WTC11 (cell line): ENCODE results near the gene TNS4. TPM values are rescaled to one million over a fixed set of nuclear protein-coding genes. Genes with fewer than 3 reads are reported as not detected.
A peak's percentile ranks its signal among the peaks of the same experiment; 100 is the strongest.

ENCODE experiments used
- ATAC-seq: fragments of 200-7000 bp; cut with Tn5 transposase; 2 replicates; pipeline ENCODE4 v1.10.0; 2021; ENCODE audit warnings: mild to moderate bottlenecking, moderate library complexity
- CTCF ChIA-PET: fragments of 300-600 bp; sonication (Branson Sonifier 250); formaldehyde crosslinking; loops from one replicate; lab custom pipeline; 2021; ENCODE audit warnings: antibody characterized with exemption; lab: Charles Lee
- POLR2A ChIA-PET: fragments of 350-600 bp; sonication (Branson Sonifier 250); formaldehyde crosslinking; loops from one replicate; lab custom pipeline; 2021; ENCODE audit warnings: antibody characterized with exemption; lab: Charles Lee
- DNase-seq: peaks from one replicate; pipeline ENCODE4 v3.0.0; 2021; ENCODE audit warnings: low spot score
- H3K27ac Mint-ChIP-seq: 2 replicates; pipeline ENCODE4 v1.8.0; 2021; ENCODE audit warnings: mixed read lengths
- H3K27me3 Mint-ChIP-seq: 2 replicates; pipeline ENCODE4 v1.8.0; 2021; ENCODE audit warnings: low read depth, mild to moderate bottlenecking, moderate library complexity, mixed read lengths
- H3K36me3 Mint-ChIP-seq: 2 replicates; pipeline ENCODE4 v1.8.0; 2021; ENCODE audit warnings: mixed read lengths
- H3K4me1 Mint-ChIP-seq: 2 replicates; pipeline ENCODE4 v1.8.0; 2022; ENCODE audit warnings: mixed read lengths
- H3K4me3 Mint-ChIP-seq: 2 replicates; pipeline ENCODE4 v1.8.0; 2021; ENCODE audit warnings: mild to moderate bottlenecking, moderate library complexity, mixed read lengths
- H3K9me3 Mint-ChIP-seq: 2 replicates; pipeline ENCODE4 v1.8.0; 2021; ENCODE audit warnings: mixed read lengths
- ATF1 ChIP-seq: sonication (generic); formaldehyde crosslinking; IDR thresholded peaks from 2 replicates; pipeline ENCODE4 v1.8.1; 2023; ENCODE audit warnings: mild to moderate bottlenecking, moderate library complexity, missing genetic modification reagents
- CBFB ChIP-seq: sonication (generic); formaldehyde crosslinking; IDR thresholded peaks from 2 replicates; pipeline ENCODE4 v1.8.1; 2022; ENCODE audit warnings: mild to moderate bottlenecking, low read depth, missing genetic modification reagents
- EMX1 ChIP-seq: fragments of 250-450 bp; sonication (Bioruptor Pico); IDR thresholded peaks from 2 replicates; pipeline ENCODE4 v1.8.0; 2021; ENCODE audit warnings: mild to moderate bottlenecking
- ESRRA ChIP-seq: sonication (generic); formaldehyde crosslinking; IDR thresholded peaks from 2 replicates; pipeline ENCODE4 v1.8.1; 2022; ENCODE audit warnings: mild to moderate bottlenecking, missing genetic modification reagents, borderline replicate concordance
- FOXK1 ChIP-seq: sonication (generic); formaldehyde crosslinking; IDR thresholded peaks from 2 replicates; pipeline ENCODE4 v1.8.0; 2022; ENCODE audit warnings: mild to moderate bottlenecking, moderate library complexity, missing genetic modification reagents
- GTF2I ChIP-seq: fragments of 250-450 bp; sonication (Bioruptor Pico); conservative IDR thresholded peaks from 2 replicates; pipeline ENCODE4 v1.4.0; 2021; ENCODE audit warnings: mild to moderate bottlenecking
- HMGA2 ChIP-seq: fragments of 250-450 bp; sonication (Bioruptor Pico); IDR thresholded peaks from 2 replicates; pipeline ENCODE4 v1.4.0; 2021; ENCODE audit warnings: mild to moderate bottlenecking, moderate library complexity
- IRF2 ChIP-seq: sonication (generic); formaldehyde crosslinking; IDR thresholded peaks from 2 replicates; pipeline ENCODE4 v1.8.0; 2022; ENCODE audit warnings: low read depth, missing genetic modification reagents, borderline replicate concordance
- JAZF1 ChIP-seq: fragments of 250-450 bp; sonication (Bioruptor Pico); IDR thresholded peaks from 2 replicates; pipeline ENCODE4 v1.9.0; 2021; ENCODE audit warnings: moderate library complexity, mild to moderate bottlenecking, inconsistent platforms
- JUN ChIP-seq: sonication (generic); formaldehyde crosslinking; IDR thresholded peaks from 2 replicates; pipeline ENCODE4 v1.8.0; 2023; ENCODE audit warnings: mild to moderate bottlenecking, missing genetic modification reagents
- MXD4 ChIP-seq: fragments of 250-450 bp; sonication (Bioruptor Pico); IDR thresholded peaks from 2 replicates; pipeline ENCODE4 v1.8.0; 2021; ENCODE audit warnings: mild to moderate bottlenecking, moderate library complexity, borderline replicate concordance
- NFE2L1 ChIP-seq: sonication (generic); formaldehyde crosslinking; IDR thresholded peaks from 2 replicates; pipeline ENCODE4 v1.8.1; 2023; ENCODE audit warnings: missing genetic modification reagents
- NR2C2 ChIP-seq: sonication (generic); formaldehyde crosslinking; IDR thresholded peaks from 2 replicates; pipeline ENCODE4 v1.8.0; 2022; ENCODE audit warnings: mild to moderate bottlenecking, missing genetic modification reagents
- NR3C1 ChIP-seq: sonication (generic); formaldehyde crosslinking; conservative IDR thresholded peaks from 2 replicates; pipeline ENCODE4 v1.8.1; 2023; ENCODE audit warnings: low read depth, mild to moderate bottlenecking, missing genetic modification reagents
- RELA ChIP-seq: sonication (generic); formaldehyde crosslinking; IDR thresholded peaks from 2 replicates; pipeline ENCODE4 v1.8.1; 2022; ENCODE audit warnings: missing genetic modification reagents, mild to moderate bottlenecking, borderline replicate concordance
- TEAD1 ChIP-seq: sonication (generic); formaldehyde crosslinking; IDR thresholded peaks from 2 replicates; pipeline ENCODE4 v1.8.0; 2022; ENCODE audit warnings: mild to moderate bottlenecking, missing genetic modification reagents
- TP53 ChIP-seq: sonication (generic); formaldehyde crosslinking; IDR thresholded peaks from 2 replicates; pipeline ENCODE4 v1.8.1; 2023; ENCODE audit warnings: mild to moderate bottlenecking, missing genetic modification reagents
- ZNF232 ChIP-seq: sonication (generic); formaldehyde crosslinking; IDR thresholded peaks from 2 replicates; pipeline ENCODE4 v1.8.0; 2022; ENCODE audit warnings: mild to moderate bottlenecking, missing genetic modification reagents
- ZNF263 ChIP-seq: sonication (generic); formaldehyde crosslinking; IDR thresholded peaks from 2 replicates; pipeline ENCODE4 v1.8.1; 2022; ENCODE audit warnings: low read depth, mild to moderate bottlenecking, moderate library complexity, missing genetic modification reagents
- ZNF423 ChIP-seq: fragments of 250-450 bp; sonication (Bioruptor Pico); IDR thresholded peaks from 2 replicates; pipeline ENCODE4 v2.1.2; 2022; ENCODE audit warnings: mild to moderate bottlenecking, moderate library complexity
- total RNA-seq: library from RNA; stranded (reverse); gene quantifications from 3 replicates; pipeline ENCODE4 v1.2.3, GENCODE V29; 2021
- TF ChIP-seq, protein P1 (sequence below): fragments of 250-450 bp; sonication (Bioruptor Pico); IDR thresholded peaks from 2 replicates; pipeline ENCODE4 v1.8.0; 2021; ENCODE audit warnings: mild to moderate bottlenecking
- TF ChIP-seq, protein P2 (sequence below): sonication (generic); formaldehyde crosslinking; IDR thresholded peaks from 2 replicates; pipeline ENCODE4 v1.8.0; 2023; ENCODE audit warnings: missing genetic modification reagents
- TF ChIP-seq, protein P3 (sequence below): fragments of 250-450 bp; sonication (Bioruptor Pico); IDR thresholded peaks from 2 replicates; pipeline ENCODE4 v1.9.0; 2021; ENCODE audit warnings: mild to moderate bottlenecking, borderline replicate concordance
- TF ChIP-seq, protein P4 (sequence below): fragments of 250-450 bp; sonication (Bioruptor Pico); IDR thresholded peaks from 2 replicates; pipeline ENCODE4 v1.9.0; 2021; ENCODE audit warnings: moderate library complexity, mild to moderate bottlenecking, inconsistent platforms, borderline replicate concordance
- TF ChIP-seq, protein P5 (sequence below): fragments of 250-450 bp; sonication (Bioruptor Pico); conservative IDR thresholded peaks from 2 replicates; pipeline ENCODE4 v1.9.0; 2021; ENCODE audit warnings: mild to moderate bottlenecking
- TF ChIP-seq, protein P6 (sequence below): sonication (generic); formaldehyde crosslinking; IDR thresholded peaks from 2 replicates; pipeline ENCODE4 v1.8.1; 2022; ENCODE audit warnings: missing genetic modification reagents, borderline replicate concordance

Gene TNS4
- total RNA-seq, 1 experiment from 2014 or later = 0.87 TPM

DNA sequence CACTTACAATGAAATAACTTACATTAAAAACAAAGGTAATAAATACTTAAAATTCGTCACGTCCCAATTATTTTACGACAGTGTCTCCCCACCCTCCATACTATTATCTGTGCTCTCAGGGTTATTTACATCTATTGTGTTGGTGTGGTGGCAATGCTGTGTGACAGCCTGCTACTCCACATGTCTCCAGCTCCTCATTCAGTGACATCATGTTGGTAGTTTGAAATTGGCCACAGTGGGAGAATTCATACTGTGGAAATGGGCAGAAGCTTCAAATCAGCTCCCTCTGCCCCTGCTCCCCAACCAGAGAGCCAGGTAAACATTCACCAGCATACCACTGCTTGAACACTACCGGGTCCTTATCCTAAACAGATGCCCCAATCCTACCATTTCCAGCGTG, 6.3 kb downstream of the TNS4 start:
- CTCF ChIA-PET = interaction anchor here (0.6 to 8.1 kb wide), 5 partner anchors 18 to 78 kb away, joined by 3 to 74 read pairs (median 4); partner anchors contain the start of gene TOP2A
- H3K27ac Mint-ChIP-seq = peak overlapping the region; percentile 68; the same call in 1 of the 2 replicates

DNA sequence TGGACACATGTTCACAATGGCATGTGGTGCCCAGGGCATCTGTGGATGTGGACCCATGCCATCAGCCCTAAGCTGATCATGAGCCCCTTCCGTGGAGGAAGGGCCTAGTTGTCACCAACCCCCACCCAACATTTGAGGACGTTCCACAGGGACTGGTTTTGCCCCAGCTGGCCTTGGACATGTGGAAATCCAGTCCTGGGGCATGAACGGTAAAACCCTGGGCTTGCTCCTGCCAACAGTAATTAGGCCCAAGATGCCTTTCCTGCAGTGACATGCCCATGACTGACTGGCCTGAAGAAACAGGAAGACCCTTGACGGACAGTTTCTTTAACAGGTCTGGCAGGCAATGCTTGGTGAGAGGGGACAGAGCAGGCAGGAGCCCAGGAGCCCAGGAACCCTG, 7.7 kb downstream of the TNS4 start:
- no peak for DNase-seq
- CTCF ChIA-PET = interaction anchor here (0.7 to 8.1 kb wide), 4 partner anchors 17 to 122 kb away, joined by 3 to 74 read pairs (median 7); no protein-coding TSS in a partner anchor
- no peak overlapping the region for H3K4me3 Mint-ChIP-seq
- ATAC-seq = no peak
- no peaks in the 10 kb centered on the region for H3K27me3 Mint-ChIP-seq
- H3K4me1 Mint-ChIP-seq = peaks cover 62% of the 10 kb centered on the region
- no peaks in the 10 kb centered on the region for H3K9me3 Mint-ChIP-seq
- no peaks in the 10 kb centered on the region for H3K36me3 Mint-ChIP-seq
- no peak overlapping the region for H3K27ac Mint-ChIP-seq
- POLR2A ChIA-PET = no interaction called here
- TF ChIP-seq, protein P1, sequence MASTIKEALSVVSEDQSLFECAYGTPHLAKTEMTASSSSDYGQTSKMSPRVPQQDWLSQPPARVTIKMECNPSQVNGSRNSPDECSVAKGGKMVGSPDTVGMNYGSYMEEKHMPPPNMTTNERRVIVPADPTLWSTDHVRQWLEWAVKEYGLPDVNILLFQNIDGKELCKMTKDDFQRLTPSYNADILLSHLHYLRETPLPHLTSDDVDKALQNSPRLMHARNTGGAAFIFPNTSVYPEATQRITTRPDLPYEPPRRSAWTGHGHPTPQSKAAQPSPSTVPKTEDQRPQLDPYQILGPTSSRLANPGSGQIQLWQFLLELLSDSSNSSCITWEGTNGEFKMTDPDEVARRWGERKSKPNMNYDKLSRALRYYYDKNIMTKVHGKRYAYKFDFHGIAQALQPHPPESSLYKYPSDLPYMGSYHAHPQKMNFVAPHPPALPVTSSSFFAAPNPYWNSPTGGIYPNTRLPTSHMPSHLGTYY = no peak
- no peak for TF ChIP-seq NFE2L1 (CRISPR knock-in tag)
- no peak for TF ChIP-seq FOXK1
- TF ChIP-seq TP53 (CRISPR knock-in tag) = no peak
- no peak for TF ChIP-seq IRF2 (CRISPR knock-in tag)
- TF ChIP-seq ZNF423 (CRISPR knock-in tag) = no peak
- no peak for TF ChIP-seq RELA (CRISPR knock-in tag)
- TF ChIP-seq GTF2I (CRISPR knock-in tag) = no peak
- TF ChIP-seq JUN = no peak
- no peak for TF ChIP-seq HMGA2 (CRISPR knock-in tag)
- no peak for TF ChIP-seq ZNF232
- TF ChIP-seq JAZF1 = no peak
- TF ChIP-seq ZNF263 = no peak
- no peak for TF ChIP-seq EMX1

More for the DNA sequence above, 6.3 kb downstream of the TNS4 start:
- Mint-ChIP-seq H3K4me1 (peaks cover 62% of the 10 kb centered on the region), H3K9me3 (no peaks in the 10 kb centered on the region), H3K27me3 (no peaks in the 10 kb centered on the region), H3K4me3 (no peak overlapping the region), H3K36me3 (no peaks in the 10 kb centered on the region)
- ATAC-seq = no peak
- POLR2A ChIA-PET = interaction anchor here (0.5 kb wide), 1 partner anchor 207 kb away, joined by 3 read pairs; no protein-coding TSS in a partner anchor
- TF ChIP-seq ESRRA (no peak), MXD4 (CRISPR knock-in tag) (no peak), ATF1 (CRISPR knock-in tag) (no peak), TEAD1 (CRISPR knock-in tag) (no peak), NR3C1 (no peak), NR2C2 (CRISPR knock-in tag) (no peak), ZNF263 (no peak), CBFB (CRISPR knock-in tag) (no peak)
- TF ChIP-seq, protein P2, sequence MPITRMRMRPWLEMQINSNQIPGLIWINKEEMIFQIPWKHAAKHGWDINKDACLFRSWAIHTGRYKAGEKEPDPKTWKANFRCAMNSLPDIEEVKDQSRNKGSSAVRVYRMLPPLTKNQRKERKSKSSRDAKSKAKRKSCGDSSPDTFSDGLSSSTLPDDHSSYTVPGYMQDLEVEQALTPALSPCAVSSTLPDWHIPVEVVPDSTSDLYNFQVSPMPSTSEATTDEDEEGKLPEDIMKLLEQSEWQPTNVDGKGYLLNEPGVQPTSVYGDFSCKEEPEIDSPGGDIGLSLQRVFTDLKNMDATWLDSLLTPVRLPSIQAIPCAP (CRISPR knock-in tag) = no peak
- TF ChIP-seq, protein P3, sequence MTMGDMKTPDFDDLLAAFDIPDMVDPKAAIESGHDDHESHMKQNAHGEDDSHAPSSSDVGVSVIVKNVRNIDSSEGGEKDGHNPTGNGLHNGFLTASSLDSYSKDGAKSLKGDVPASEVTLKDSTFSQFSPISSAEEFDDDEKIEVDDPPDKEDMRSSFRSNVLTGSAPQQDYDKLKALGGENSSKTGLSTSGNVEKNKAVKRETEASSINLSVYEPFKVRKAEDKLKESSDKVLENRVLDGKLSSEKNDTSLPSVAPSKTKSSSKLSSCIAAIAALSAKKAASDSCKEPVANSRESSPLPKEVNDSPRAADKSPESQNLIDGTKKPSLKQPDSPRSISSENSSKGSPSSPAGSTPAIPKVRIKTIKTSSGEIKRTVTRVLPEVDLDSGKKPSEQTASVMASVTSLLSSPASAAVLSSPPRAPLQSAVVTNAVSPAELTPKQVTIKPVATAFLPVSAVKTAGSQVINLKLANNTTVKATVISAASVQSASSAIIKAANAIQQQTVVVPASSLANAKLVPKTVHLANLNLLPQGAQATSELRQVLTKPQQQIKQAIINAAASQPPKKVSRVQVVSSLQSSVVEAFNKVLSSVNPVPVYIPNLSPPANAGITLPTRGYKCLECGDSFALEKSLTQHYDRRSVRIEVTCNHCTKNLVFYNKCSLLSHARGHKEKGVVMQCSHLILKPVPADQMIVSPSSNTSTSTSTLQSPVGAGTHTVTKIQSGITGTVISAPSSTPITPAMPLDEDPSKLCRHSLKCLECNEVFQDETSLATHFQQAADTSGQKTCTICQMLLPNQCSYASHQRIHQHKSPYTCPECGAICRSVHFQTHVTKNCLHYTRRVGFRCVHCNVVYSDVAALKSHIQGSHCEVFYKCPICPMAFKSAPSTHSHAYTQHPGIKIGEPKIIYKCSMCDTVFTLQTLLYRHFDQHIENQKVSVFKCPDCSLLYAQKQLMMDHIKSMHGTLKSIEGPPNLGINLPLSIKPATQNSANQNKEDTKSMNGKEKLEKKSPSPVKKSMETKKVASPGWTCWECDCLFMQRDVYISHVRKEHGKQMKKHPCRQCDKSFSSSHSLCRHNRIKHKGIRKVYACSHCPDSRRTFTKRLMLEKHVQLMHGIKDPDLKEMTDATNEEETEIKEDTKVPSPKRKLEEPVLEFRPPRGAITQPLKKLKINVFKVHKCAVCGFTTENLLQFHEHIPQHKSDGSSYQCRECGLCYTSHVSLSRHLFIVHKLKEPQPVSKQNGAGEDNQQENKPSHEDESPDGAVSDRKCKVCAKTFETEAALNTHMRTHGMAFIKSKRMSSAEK (CRISPR knock-in tag) = no peak
- TF ChIP-seq, protein P4, sequence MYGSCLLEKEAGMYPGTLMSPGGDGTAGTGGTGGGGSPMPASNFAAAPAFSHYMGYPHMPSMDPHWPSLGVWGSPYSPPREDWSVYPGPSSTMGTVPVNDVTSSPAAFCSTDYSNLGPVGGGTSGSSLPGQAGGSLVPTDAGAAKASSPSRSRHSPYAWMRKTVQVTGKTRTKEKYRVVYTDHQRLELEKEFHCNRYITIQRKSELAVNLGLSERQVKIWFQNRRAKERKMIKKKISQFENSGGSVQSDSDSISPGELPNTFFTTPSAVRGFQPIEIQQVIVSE (CRISPR knock-in tag) = no peak
- TF ChIP-seq, protein P5, sequence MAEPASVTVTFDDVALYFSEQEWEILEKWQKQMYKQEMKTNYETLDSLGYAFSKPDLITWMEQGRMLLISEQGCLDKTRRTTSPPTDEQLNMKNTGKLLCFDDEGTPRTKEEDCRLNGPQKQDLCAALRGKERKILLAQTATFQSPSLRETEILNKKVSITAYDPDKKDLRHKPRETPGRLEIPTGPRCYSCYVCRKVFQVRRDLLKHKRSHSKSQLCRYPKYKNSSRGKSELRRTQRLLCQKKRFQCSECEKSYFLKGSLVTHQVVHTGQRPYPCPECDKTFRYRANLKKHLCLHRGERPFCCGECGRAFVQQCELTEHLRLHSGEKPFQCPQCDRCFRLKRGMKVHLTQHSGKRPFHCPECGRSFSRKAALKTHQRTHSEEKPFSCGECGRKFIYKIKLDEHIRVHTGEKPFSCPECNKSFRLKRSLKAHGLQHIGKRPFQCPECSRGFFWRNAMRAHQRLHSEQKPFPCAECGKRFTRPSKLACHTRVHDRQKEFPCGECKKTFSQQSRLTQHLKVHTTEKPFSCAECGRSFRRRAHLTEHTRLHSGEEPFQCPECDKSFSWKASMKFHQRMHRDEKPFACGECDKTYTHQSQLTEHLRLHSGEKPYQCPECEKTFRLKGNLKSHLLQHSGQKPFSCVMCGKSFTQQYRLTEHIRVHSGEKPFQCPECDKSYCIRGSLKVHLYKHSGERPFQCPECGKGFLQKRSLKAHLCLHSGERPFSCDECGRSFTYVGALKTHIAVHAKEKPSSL (CRISPR knock-in tag) = no peak
- TF ChIP-seq, protein P6, sequence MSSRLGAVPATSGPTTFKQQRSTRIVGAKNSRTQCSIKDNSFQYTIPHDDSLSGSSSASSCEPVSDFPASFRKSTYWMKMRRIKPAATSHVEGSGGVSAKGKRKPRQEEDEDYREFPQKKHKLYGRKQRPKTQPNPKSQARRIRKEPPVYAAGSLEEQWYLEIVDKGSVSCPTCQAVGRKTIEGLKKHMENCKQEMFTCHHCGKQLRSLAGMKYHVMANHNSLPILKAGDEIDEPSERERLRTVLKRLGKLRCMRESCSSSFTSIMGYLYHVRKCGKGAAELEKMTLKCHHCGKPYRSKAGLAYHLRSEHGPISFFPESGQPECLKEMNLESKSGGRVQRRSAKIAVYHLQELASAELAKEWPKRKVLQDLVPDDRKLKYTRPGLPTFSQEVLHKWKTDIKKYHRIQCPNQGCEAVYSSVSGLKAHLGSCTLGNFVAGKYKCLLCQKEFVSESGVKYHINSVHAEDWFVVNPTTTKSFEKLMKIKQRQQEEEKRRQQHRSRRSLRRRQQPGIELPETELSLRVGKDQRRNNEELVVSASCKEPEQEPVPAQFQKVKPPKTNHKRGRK = no peak
- no peak for DNase-seq
